GM18861 (cell line): ENCODE results near the gene TULP4.
A peak's percentile ranks its signal among the peaks of the same experiment; 100 is the strongest.
"Not testable (repeated sequence)": the region's sequence is repeated elsewhere in the genome, so short reads cannot be mapped to it uniquely, and the experiment has no call there.

Source experiments
- ATAC-seq: cut with Tn5 transposase; IDR thresholded peaks from one replicate; pipeline ENCODE4 v1.9.1; 2021; ENCODE audit not compliant: unreplicated experiment

The TULP4 gene

DNA sequence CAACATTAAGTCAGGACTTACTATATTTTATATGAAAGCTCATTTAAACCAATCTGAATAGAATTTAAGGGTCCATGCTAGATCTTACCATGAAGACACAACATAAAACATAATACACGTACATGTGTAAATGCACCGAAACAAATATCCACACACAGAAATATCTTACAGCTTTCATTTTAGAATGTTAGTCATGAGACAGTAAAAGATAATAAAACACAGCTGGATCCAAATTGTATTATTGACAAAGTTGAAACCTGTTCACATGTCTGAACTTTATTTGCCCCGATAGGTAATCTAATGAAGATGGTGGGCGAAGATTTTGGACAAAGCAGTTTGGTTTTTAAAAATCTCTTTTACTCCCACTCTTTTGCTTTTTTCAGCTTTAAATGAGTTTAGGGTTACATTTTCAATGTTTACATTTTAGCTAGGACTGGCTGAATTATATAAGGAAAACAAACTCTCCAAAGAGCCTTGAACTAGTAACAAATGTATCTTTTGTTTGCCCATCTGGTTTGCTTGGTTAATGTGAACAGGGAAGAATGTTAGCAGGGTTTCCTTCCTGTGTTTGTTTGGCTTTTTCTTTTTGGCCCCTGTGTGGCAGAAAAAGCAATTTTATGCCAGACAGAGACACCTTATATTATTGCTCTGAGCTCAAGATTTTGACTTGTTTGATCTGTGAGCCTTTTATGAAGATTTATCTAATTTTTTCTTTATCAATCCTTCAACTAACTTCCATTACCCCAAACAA is 242.5 kb downstream of the TULP4 start:
- ATAC-seq, result no peak

GRCh38 chr6:158556113-158556512 is 243.8 kb downstream of the TULP4 start:
- no peak for ATAC-seq

- ATAC-seq, result not testable (repeated sequence)
Observed at GRCh38 chr6:158557110-158557509, 244.8 kb downstream of the TULP4 start.

DNA sequence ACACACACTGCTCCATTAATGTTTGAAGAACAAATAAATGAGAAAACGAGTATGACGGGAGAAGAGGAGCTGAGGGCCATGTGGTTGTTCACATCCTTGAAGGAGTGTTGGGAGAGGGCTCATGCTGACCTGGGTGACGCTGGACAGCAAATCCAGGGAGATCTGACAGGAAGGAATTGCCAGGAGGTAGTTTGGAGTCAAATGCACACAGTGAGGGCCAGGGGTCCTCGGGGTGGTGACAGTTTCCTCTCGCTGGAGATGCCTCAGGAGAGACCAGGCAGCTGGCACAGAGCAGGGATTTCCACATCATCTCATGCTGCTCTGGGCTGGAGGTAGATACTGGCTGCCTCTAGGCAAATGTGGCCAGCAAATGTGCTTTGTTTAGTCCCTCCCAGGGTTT is 245.7 kb downstream of the TULP4 start:
- ATAC-seq, result no peak

GRCh38 chr6:158558415-158559306 is 246.4 kb downstream of the TULP4 start:
- no peak for ATAC-seq

DNA sequence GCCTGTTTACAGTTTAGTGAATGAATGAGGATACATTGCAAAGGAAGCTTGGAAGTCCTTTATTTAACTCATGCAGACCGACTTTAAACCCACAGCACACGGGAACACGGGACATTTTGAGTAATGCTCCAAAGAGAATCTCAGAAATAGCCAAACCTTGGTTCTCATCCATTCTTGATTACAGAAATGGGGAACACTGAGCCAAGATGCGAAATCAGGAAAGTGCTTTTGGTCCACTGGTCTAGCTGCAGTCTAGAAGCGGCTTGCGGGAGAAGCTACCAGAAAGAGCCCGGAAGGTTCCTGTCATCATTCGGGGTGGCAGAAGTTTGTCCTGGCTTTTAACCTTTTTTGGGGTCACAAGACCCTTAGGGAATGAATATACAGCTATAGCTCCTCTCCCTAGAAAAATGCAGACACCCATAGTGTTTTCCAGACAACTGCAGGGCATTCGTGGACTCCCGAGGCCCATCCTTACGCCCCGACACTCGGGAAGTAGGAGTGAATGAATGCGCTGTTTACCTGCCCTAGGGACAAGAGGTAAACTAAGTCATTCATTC is 247.2 kb downstream of the TULP4 start:
- no peak for ATAC-seq

- peak; percentile 74 for ATAC-seq
Observed at GRCh38 chr6:158559895-158560835, 247.9 kb downstream of the TULP4 start, which contains the start of gene TMEM181. TMEM181 (plus strand) TSS chr6:158560091; CDS start chr6:158560225, 134 bp downstream.

GRCh38 chr6:158560836-158561320 is 248.6 kb downstream of the TULP4 start:
- ATAC-seq, result no peak
